IPS-18c (cell line): ENCODE data around the gene ADCY7.

Experiments
- H3K4me3 ChIP-seq: 2 replicates; pipeline ENCODE4 v1.7.0; 2013; ENCODE audit warnings: low read depth, mild to moderate bottlenecking, low read length, moderate library complexity; ENCODE audit not compliant: insufficient read depth
- H3K9me3 ChIP-seq: one replicate; pipeline ENCODE4 v1.6.1; 2013; ENCODE audit warnings: mild to moderate bottlenecking, low read length, moderate library complexity; ENCODE audit not compliant: control insufficient read depth, insufficient read depth

ADCY7 gene

GRCh38 chr16:50300942-50301625 is 34.7 kb downstream of the ADCY7 start:
- no peak overlapping the region for H3K4me3 ChIP-seq

GRCh38 chr16:50301626-50302471 is 35.5 kb downstream of the ADCY7 start:
- H3K9me3 ChIP-seq: no peaks in the 10 kb centered on the region
- H3K4me3 ChIP-seq: no peak overlapping the region

More at GRCh38 chr16:50300942-50301625, 34.7 kb downstream of the ADCY7 start:
- H3K9me3 ChIP-seq: no peaks in the 10 kb centered on the region

GRCh38 chr16:50302472-50303005 is 36.2 kb downstream of the ADCY7 start:
- Histone ChIP-seq H3K9me3 (no peaks in the 10 kb centered on the region), H3K4me3 (no peak overlapping the region)

- no peak overlapping the region for H3K4me3 ChIP-seq
- no peaks in the 10 kb centered on the region for H3K9me3 ChIP-seq
Observed at GRCh38 chr16:50303041-50303604, 36.8 kb downstream of the ADCY7 start.

GRCh38 chr16:50303605-50304466 is 37.5 kb downstream of the ADCY7 start:
- no peak overlapping the region for H3K4me3 ChIP-seq

GRCh38 chr16:50304467-50305440 is 38.4 kb downstream of the ADCY7 start:
- H3K9me3 ChIP-seq: no peaks in the 10 kb centered on the region
- no peak overlapping the region for H3K4me3 ChIP-seq

More at GRCh38 chr16:50303605-50304466, 37.5 kb downstream of the ADCY7 start:
- no peaks in the 10 kb centered on the region for H3K9me3 ChIP-seq

- no peaks in the 10 kb centered on the region for H3K9me3 ChIP-seq
- no peak overlapping the region for H3K4me3 ChIP-seq
Observed at GRCh38 chr16:50305441-50306061, 39.2 kb downstream of the ADCY7 start.

GRCh38 chr16:50306287-50306686 is 39.9 kb downstream of the ADCY7 start:
- no peak overlapping the region for H3K4me3 ChIP-seq
- H3K9me3 ChIP-seq: no peaks in the 10 kb centered on the region

- peaks cover 2% of the 10 kb centered on the region for H3K9me3 ChIP-seq
- H3K4me3 ChIP-seq: no peak overlapping the region
Observed at GRCh38 chr16:50308237-50308965, 42.0 kb downstream of the ADCY7 start.

- Histone ChIP-seq H3K4me3 (no peak overlapping the region), H3K9me3 (peaks cover 2% of the 10 kb centered on the region)
Observed at GRCh38 chr16:50309156-50309526, 42.8 kb downstream of the ADCY7 start.

GRCh38 chr16:50309527-50310307 is 43.4 kb downstream of the ADCY7 start:
- peaks cover 2% of the 10 kb centered on the region for H3K9me3 ChIP-seq
- no peak overlapping the region for H3K4me3 ChIP-seq

GRCh38 chr16:50310308-50311133 is 44.2 kb downstream of the ADCY7 start:
- Histone ChIP-seq H3K9me3 (peaks cover 2% of the 10 kb centered on the region), H3K4me3 (no peak overlapping the region)

GRCh38 chr16:50311134-50311528 is 44.8 kb downstream of the ADCY7 start:
- Histone ChIP-seq H3K9me3 (peaks cover 2% of the 10 kb centered on the region), H3K4me3 (no peak overlapping the region)
